ENCODE measurements around the gene SCG2.

SCG2 gene

GRCh38 chr2:223580951-223581350, 21.2 kb downstream of the SCG2 start:
- Histone ChIP-seq H3K4me3 (ENCODE audit: low read depth, low read length, poor library complexity, severe bottlenecking) (no peak overlapping the region), H3K9me2 (ENCODE audit: low read depth, low read length) (no peaks in the 10 kb centered on the region), H3K27ac (ENCODE audit: low read depth, low read length, poor library complexity, severe bottlenecking) (no peak overlapping the region), H3K36me3 (ENCODE audit: insufficient read depth, low read length) (no peaks in the 10 kb centered on the region), H4K20me1 (ENCODE audit: insufficient read depth, low read length) (no peaks in the 10 kb centered on the region), H3K4me2 (ENCODE audit: low read length) (no peak overlapping the region), H3K4me1 (ENCODE audit: insufficient read depth, low read length, severe bottlenecking) (no peaks in the 10 kb centered on the region), H2AFZ (ENCODE audit: low read length) (no peak overlapping the region), H3K9me3 (ENCODE audit: low read length) (no peaks in the 10 kb centered on the region), H3K79me2 (ENCODE audit: insufficient read depth, low read length) (no peaks in the 10 kb centered on the region), H3F3A (ENCODE audit: insufficient read depth, low read length) (no peaks in the 10 kb centered on the region), H3K27me3 (ENCODE audit: insufficient read depth, low read length) (no peaks in the 10 kb centered on the region), H3K9ac (ENCODE audit: low read length) (no peak overlapping the region)
- TF ChIP-seq CTCF (IDR thresholded peaks at IDR 0.05; ENCODE audit: low read length) (no peak), EZH2 (IDR thresholded peaks at IDR 0.05; ENCODE audit: borderline replicate concordance, low read length) (no peak)

- TF ChIP-seq EZH2 (IDR thresholded peaks at IDR 0.05; ENCODE audit: borderline replicate concordance, low read length) (no peak), CTCF (IDR thresholded peaks at IDR 0.05; ENCODE audit: low read length) (no peak)
- H3F3A ChIP-seq (ENCODE audit: insufficient read depth, low read length): no peaks in the 10 kb centered on the region
- H3K4me1 ChIP-seq (ENCODE audit: insufficient read depth, low read length, severe bottlenecking): no peaks in the 10 kb centered on the region
These were observed 23.3 kb downstream of the SCG2 start for GRCh38 chr2:223578846-223579245.

DNA sequence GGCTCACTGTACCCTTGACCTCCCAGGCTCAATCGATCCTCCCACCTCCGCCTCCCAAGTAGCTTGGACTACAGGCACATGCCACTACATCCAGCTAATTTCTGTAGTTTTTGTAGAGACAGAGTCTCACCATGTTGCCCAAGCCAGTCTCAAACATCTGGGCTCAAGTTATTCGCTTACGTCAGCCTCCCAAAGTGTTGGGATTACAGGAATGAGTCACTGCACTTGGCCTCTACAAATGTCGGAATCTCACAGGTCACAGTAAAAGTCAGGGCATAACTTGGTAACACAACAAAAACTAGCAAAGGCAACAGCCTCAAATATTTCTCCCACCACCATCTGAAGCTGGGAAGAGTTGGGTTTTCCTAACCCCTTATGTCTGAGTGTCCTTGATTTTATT, 25.3 kb downstream of the SCG2 start:
- no peak overlapping the region for H2AFZ ChIP-seq (ENCODE audit: low read length)
- no peaks in the 10 kb centered on the region for H3K9me3 ChIP-seq (ENCODE audit: low read length)
- H3K4me1 ChIP-seq (ENCODE audit: insufficient read depth, low read length, severe bottlenecking): no peaks in the 10 kb centered on the region
- H3K27ac ChIP-seq (ENCODE audit: low read depth, low read length, poor library complexity, severe bottlenecking): no peak overlapping the region
- H3K9me2 ChIP-seq (ENCODE audit: low read depth, low read length): no peaks in the 10 kb centered on the region
- no peaks in the 10 kb centered on the region for H3K36me3 ChIP-seq (ENCODE audit: insufficient read depth, low read length)
- H3K9ac ChIP-seq (ENCODE audit: low read length): no peak overlapping the region
- no peak overlapping the region for H3K4me2 ChIP-seq (ENCODE audit: low read length)
- H3K4me3 ChIP-seq (ENCODE audit: low read depth, low read length, poor library complexity, severe bottlenecking): no peak overlapping the region
- H3K27me3 ChIP-seq (ENCODE audit: insufficient read depth, low read length): no peaks in the 10 kb centered on the region
- H3F3A ChIP-seq (ENCODE audit: insufficient read depth, low read length): no peaks in the 10 kb centered on the region
- TF ChIP-seq EZH2 (IDR thresholded peaks at IDR 0.05; ENCODE audit: borderline replicate concordance, low read length): no peak
- TF ChIP-seq CTCF (IDR thresholded peaks at IDR 0.05; ENCODE audit: low read length): no peak
- H3K79me2 ChIP-seq (ENCODE audit: insufficient read depth, low read length): no peaks in the 10 kb centered on the region
- H4K20me1 ChIP-seq (ENCODE audit: insufficient read depth, low read length): no peaks in the 10 kb centered on the region

More at GRCh38 chr2:223578846-223579245, 23.3 kb downstream of the SCG2 start:
- Histone ChIP-seq H3K9me2 (ENCODE audit: low read depth, low read length) (no peaks in the 10 kb centered on the region), H3K4me2 (ENCODE audit: low read length) (no peak overlapping the region), H4K20me1 (ENCODE audit: insufficient read depth, low read length) (no peaks in the 10 kb centered on the region), H3K79me2 (ENCODE audit: insufficient read depth, low read length) (no peaks in the 10 kb centered on the region), H3K27me3 (ENCODE audit: insufficient read depth, low read length) (no peaks in the 10 kb centered on the region), H3K9ac (ENCODE audit: low read length) (no peak overlapping the region), H3K27ac (ENCODE audit: low read depth, low read length, poor library complexity, severe bottlenecking) (no peak overlapping the region), H3K9me3 (ENCODE audit: low read length) (no peaks in the 10 kb centered on the region), H3K36me3 (ENCODE audit: insufficient read depth, low read length) (no peaks in the 10 kb centered on the region), H3K4me3 (ENCODE audit: low read depth, low read length, poor library complexity, severe bottlenecking) (no peak overlapping the region), H2AFZ (ENCODE audit: low read length) (no peak overlapping the region)
